GM19240 (cell line): ENCODE results near the gene STARD4.

Experiments
- DNase-seq: peaks from one replicate; pipeline ENCODE4 v3.0.0; 2011; ENCODE audit warnings: low spot score; ENCODE audit not compliant: insufficient read length

Gene STARD4, protein sequence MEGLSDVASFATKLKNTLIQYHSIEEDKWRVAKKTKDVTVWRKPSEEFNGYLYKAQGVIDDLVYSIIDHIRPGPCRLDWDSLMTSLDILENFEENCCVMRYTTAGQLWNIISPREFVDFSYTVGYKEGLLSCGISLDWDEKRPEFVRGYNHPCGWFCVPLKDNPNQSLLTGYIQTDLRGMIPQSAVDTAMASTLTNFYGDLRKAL

DNA sequence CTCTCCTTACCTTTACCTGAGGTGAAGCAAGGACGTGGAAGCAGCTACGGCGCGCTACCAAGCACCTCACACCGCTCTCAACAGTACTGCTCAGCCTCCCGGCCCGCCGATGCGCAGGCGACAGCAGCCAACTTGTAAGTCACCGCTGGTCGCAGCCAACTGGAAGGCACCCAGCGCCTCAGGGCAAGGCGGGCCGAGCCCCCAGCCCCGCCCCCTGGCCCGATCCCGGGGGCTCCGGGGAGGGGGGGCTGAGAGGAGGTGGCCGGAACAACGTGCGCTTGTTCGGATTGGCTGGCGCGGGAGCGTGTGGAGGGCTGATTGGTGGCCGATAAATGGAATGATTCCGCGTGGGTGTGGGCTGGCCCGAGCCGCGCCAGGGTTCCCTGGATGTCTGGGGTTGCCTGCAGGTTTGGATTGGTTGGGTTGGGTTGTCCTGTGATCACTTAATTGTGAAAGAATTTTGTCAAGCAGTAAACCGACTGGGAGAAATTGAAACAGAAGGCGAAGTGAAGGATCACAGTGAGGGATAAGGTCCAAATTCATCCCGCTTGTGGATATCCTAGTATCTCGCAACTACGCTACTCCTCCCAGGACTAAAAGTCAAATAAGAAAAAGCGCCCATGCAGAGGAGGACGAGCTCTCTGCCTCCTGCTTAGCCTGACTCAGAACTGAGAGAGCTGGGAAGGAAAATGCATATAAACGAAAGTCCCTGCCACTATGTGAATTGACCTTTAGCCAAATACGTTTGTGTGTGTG is at the start of gene STARD4:
STARD4 (minus strand) TSS at position 161 of the 756 bp plus-strand sequence. CDS start 5,102 bp downstream, outside the sequence.
- DNase-seq, result peak; percentile 75

DNA sequence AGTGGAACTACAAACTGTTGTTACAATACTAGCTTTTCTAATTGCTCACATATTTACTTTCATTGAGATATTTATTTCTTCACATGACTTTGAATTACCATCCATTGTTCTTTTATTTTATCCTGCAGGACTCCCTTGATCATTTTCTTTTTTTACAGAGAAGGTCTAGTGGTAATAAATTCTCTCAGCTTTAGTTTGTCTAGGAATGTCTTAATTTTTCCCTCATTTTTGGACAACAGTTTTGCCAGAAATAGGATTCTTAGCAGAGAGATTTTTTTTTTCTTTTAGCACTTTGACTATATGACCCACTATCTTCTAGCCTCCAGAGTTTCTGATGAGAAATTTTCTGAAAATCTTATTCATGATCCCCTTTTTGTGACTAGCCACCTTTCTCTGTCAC is 47.3 kb upstream of the STARD4 start:
- no peak for DNase-seq

DNA sequence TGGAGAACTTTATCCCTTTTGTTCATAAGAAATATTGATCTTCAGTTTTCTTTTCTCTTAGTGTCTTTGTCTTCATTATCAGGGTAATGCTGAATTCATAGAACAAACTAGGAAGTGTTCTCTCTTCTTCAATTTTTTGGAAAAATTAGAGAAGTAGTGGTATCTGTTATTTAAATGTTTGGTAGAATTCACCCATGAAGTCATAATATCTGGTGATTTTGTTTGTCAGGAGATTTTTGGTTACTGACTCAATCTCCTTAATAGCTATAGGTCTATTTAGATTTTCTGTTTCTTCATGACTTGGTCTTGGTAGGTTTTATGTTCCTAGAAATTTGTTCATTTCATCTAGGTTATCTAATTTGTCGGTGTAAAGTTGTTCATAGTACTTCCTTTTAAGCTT is 45.4 kb upstream of the STARD4 start:
- no peak for DNase-seq

DNA sequence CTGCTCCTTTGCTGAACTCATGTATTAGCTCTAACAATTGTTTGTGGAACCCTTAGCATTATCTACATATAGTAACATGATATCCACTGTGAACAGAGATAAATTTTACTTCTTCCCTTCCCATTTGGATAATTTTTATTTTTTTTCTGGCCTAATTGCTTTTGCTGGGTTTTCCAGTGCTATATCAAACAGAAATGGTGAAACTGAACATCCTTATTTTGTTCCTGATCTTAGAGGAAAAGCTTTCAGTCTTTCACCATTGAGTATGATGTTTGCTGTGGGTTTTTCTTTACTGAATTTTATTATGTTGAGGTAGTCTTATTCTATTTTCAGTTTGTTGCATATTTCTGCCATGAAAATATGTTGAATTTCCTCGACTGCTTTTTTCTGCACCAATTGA is 44.8 kb upstream of the STARD4 start:
- no peak for DNase-seq

DNA sequence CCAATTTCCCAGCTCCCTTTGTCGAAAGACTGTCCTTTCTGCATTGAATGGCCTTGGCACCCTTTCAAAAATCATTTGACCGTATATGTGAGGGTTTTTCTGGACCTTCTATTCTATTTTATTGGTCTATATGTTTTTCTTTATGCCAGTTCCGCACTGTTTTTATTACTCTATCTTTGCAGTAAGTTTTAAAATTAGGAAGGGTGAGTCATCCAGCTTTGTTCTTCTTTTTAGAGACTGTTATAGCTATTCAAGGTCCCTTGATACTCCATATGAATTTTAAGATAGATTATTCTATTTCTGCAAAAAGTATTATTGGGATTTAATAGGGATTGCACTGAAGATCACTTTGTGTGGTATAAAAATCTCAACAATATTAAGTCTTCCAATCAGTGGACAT is 44.2 kb upstream of the STARD4 start:
- DNase-seq, result no peak

DNA sequence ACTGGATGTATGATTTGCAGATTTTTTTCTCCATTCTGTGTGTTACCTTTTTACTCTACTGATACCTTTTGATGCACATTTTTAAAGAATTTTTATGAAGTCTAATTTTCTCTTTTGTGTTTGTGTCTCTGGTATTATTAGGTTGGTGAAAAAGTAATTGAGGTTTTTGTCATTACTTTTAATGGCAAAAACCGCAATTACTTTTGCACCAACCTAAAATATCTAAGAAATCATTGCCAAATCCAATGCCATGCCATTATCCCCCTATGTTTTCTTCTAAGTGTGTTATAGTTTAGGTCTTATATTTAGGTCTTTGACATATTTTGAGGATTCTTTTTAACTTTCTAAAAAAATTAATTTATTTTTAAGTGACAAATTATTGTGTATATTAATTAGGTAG is 43.4 kb upstream of the STARD4 start:
- DNase-seq, result no peak

DNA sequence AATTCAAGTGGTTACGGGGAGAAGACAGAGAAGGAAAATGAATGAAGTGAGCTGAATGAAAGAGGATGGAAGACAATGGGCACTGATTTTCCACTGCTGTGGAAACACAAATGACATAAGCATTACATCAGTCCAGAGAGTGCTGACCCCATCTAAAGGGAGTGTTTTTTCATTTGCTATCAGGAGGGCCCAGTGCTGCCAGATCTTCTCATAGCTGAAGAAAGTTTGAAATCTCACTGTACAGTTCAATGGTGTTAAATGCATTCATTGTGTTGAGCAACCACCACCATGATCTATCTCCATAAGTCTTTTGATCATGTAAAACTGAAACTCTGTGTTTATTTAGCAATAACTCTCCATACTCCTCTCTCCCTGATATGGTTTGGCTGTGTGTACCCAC is 41.5 kb upstream of the STARD4 start:
- DNase-seq, result no peak

DNA sequence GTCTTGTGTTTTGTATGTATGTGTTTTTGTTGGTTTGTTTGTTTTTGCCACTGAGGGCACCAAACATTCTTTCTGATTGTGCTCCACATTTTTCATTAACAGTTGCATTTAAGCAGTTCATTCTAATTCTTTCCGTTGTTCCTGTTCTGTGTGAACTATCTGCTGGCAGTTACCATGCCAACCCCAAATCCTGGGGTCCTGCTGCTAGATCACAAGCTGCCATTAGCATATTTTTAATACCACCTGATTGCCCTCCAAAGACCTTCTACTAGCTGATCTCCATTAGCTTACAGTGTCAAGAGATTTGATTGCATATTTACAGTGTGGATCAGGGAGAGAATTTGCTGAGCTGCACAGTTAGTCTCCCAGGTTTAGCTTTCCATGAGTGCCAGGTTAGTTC is 40.6 kb upstream of the STARD4 start:
- no peak for DNase-seq

DNA sequence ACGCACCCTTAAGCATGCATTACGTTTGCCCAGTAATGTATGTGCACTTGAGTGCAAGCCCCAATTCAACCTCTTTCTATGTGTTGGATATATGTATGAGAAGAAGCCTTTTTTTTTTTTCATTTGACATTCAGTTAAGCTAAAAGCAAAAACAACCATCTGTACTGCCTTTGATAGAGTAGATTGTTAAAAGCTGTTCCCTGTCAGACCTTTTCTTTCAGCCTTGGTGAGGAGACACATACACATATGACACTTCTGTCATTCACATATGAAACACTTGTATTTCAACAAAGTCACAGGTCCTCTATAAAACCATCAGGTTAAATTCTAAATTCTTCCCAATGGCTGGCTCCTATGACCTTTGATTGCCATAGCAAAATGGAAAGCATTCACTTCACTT is 40.2 kb upstream of the STARD4 start:
- DNase-seq, result no peak

DNA sequence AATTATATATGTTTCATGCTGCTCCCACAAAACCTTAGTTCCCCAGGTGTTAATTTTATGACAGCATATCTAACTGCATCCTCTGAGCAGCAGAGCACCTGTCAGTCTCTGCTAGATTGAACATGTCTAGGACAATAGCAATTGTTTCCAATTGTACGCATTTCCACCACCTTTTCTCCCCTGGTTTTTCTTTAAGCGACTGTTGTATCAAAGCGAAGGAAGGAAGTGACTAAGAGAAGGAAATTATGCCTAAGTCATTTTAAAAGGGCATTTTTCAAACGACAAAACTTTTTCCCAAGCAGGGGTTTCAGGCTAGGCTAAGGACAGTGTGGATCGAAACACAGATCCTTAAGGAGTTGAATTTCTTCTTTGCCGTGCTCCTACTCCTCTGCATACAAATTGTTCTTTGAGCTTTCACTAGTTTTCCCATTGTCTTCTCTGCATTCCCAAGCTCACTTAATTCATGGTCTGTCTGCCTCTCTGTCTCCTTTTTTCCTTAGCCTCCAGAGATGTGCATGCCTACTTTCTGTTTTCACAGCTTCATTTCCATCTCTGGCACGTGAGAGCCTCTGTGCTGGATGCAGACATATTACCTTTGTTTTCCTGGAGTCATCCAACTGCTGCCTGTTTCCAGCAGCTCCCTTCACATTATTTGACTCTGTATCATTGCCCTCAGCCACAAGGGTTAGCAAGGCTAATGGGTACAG is 39.4 kb upstream of the STARD4 start:
- no peak for DNase-seq

DNA sequence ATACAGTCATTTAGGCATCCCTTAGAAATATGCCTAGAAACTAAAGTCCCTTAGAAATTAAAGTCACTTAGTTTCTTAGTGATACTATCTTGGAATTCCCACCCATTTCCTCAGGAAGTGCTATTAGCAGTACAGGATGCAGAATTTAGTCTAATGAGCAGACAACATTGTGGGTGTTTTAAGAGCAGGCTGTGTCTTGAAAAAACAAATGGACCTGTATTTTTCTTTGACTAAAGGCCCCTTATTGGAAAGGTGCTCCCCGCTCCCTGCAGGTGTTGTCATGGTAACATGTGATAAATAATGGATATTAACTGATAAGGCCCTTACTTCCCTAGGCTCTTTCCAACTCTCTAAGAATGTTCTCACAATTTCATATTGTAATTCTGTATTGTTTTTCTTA is 38.8 kb upstream of the STARD4 start:
- DNase-seq, result no peak

DNA sequence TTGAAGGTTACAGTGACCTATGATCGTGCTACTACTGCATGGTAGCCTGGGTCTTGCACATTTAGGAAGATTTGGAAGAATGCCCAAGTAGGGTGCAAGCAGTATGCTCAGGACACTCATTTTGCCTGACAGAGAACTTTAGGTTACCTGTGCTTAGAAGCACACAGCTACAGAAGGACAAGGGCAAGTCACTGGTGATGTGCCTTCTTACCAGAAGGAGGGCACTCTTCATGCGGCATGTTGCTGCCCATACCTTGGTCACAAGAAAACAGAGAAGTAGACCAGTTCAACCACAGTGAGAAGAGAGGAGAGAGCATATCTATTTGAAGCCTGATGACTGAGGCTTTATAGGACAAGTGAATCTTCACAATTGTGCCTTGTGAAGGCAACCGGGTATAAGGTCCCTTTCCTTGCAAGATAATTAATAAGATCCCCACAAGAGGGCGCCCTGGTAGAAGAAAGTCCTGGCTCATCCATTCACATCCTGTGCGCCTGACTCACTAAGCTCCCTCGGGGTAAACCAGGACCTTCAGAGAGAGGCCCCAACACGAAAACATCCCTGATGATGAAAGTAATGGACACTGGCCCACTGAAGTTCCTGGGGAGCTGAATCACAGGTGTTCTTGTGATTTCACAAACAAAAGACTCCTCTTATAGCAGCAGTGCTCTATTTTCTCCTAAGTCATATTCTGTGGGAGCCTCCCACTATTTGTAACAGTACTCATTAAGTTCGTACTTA is 38.1 kb upstream of the STARD4 start:
- peak; percentile 7 for DNase-seq

DNA sequence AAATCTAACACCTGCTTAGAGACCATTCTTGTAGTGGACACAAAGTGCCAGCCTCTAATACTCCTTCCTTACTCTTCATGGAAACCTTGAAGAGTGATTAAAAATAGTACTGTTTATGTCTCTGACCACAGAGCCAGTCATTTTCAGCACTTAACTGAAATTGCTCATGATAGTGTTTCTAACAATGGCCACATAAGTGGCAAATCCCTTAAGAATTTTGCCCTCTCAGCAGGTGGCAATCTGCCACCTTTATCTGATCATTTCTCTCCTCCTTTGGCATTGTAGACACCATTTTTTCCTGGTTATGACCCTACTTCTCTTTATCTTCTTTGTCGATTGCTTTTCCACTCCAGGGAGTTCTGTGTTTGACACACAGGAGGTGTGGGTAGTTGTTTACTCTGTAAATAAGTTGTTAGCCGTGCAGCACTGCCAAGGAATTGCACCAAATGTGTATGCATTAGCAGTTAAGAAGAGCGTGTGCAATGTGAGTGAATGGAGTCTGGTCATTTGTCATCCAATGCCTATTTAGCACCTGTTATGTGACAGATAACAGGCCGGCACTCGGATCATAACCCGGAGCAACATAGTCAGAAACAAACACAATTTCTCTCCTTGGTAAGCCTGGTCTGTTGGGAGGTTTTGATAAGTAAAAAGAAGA is 36.8 kb upstream of the STARD4 start:
- DNase-seq, result no peak

DNA sequence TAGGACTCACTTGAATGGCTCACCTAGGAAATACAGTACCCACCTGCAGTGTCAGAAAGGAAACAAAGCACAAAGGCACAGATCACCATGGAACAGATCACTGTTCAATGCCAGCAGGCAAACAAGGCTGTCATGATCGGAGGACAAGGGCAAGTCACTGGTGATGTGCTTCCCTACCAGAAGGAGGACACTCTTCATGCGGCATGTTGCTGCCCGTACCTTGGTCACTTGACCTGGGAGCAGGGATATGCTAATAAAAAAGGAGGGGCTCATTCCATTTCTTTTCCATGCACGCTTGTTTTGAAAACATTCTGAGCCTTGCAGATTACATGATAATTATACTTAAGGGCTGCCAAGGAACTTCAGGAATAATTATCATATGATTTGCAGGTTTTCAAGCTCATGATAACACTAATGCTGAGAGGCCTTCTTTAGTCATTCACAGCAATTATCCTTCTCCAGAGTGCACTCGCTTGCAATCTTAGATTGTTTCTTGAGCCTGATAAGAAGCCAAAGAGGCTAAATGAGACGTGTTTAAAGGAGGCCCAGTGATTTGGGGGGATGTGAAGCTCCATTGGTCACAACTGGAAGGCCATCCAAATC is 36.1 kb upstream of the STARD4 start:
- DNase-seq, result no peak

DNA sequence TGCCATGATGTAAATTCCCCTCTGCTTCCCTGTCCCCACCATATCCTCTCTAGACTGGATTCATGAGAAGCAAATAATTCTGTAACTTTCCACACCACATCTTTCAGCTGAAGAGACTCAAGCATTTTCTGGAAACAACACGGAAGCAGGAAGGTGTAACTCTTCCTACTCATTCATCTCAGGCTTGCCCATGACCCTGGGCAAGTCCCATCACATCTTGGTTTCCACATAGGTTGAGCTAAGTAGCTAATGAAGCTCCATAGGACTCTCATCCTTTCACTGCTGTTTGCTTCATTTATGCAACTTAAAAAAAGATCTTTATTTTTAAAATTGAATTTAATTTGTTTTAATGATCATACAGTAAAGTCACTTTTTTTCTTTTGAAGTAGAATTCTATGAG is 32.7 kb upstream of the STARD4 start:
- no peak for DNase-seq

DNA sequence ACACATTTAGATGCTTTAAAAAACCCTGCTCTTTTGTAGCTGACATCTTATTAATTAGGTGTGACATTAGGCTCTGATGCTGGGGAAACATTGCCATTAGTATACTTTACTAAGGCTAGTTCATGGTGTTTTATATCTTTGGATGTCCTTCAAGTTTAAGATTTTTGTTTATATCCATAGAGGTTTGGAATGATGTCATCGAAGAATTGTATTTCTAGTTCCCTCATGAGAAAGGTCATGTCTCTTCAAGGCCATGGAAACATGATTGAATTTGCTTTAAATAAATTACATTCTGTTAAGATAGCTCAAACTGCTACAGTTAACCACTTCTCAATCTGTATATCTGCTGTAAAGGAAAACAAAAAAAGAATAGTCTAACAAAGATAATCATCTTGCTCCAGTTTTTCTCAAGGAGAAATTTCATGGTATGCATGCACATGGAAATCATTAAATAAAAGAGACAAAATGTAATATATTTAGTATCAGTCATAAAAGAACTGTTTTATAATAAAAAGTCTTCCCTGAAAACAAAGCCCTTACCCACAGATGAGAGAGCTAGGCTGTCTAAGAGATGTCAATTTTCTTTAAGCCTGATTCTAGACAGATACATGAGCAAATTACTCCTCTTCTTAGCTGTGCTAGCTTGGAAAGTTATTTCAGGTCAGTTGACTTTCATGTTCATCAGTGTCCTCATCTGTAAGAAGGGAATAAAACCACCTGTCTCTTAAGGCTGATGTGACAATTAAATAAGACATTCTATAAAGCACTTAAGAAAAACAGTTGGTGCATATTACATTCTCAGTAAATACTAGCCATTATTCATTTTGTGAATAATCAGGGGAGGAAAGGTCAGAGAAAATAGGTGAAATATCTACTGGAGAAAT is 25.0 kb upstream of the STARD4 start:
- no peak for DNase-seq

DNA sequence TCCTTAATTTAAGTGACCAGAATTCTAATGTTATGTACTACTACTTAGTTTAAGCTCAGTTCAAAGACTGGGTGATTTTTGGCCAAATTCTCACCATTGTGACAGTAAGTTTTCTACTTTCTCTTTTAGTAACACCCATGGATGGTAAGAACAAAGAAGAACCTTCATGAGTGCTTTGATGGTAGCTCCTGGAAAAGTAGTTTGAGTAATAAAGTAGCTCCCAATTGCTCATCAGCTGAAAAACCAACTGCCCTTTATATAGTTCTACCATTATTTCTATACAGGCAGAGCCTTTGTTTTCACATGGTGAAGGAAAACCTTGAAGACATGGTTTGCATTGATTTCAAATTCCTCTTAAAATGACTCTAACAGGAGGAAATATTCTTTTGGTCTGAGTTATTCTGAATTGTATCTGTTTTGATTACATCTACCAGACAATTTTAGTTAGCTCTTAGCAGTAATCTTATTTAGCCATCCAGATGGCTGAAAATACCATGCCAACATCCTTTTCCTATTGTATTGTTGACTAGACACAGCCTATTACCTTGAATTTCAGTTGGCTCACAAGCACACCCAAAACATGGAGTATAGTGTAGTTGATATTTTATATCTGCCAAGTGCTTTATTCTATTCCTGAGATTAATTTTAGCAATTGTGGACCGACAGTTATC is 23.7 kb upstream of the STARD4 start:
- DNase-seq, result no peak

DNA sequence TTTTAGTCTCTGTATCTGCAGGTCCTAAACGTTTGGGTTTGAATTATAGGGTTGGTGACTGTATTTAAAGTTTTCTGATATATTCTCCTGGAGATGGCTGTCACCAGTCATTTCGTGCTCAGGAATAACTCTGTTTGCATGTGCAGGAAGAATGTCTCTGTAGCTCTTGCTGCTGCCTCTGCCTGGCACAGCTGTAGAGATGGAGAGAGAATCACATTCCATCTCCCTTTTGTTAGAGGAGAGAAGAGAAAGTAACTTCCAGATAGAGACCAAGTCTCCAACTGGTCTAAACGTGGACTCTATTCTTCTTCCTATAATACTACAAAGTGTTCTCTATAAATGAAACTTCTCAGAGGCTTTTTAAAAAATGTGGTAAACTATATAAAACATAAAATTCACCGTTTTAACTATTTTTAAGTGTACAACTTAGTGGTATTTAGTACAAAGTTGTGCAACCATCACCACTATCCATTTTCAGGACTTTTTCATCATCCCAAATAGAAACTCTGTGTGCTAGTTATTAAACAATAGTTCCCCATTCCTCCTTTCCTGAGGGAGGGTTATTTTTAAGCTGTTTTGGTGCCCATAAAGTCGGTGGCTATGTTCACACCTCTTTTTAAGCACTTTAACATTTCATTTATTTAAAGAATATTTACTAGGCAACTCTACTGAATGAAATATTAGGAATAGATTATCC is 20.7 kb upstream of the STARD4 start:
- no peak for DNase-seq

DNA sequence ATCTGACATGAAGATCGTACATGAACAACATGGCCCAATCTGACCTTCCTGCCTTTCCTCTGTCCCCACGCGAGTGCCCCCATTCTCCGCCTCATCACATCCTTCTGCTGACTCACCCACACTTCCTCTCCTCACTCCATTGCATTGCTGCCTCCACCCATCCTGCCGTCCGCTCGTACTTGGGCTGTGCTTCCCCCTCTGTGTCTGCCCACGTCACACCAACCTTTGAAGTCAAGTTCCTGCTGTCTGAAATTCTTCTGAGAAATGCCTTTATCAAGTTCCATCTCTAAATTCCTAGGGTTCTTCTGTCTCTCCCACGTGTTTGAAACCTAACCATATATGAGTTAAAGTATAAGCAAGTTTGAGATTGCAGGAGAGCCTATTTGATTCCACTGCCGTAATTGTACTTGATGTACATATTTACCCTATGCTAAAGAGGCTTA is 18.0 kb upstream of the STARD4 start:
- no peak for DNase-seq
